ENCODE results near the gene MTCH2.
"Not testable (repeated sequence)": the region's sequence is repeated elsewhere in the genome, so short reads cannot be mapped to it uniquely, and the experiment has no call there.

MTCH2 gene

GRCh38 chr11:47642099-47642855, at the start of gene MTCH2:
MTCH2 (minus strand) TSS chr11:47642559; CDS start chr11:47642465, 94 bp downstream.
- DNase-seq (ENCODE audit: low read depth): peak; percentile 83

- no peak for DNase-seq (ENCODE audit: low read depth)
Observed at GRCh38 chr11:47691979-47692378, 49.6 kb upstream of the MTCH2 start.

- no peak for DNase-seq (ENCODE audit: low read depth)
Observed at GRCh38 chr11:47689480-47689879, 47.1 kb upstream of the MTCH2 start.

- DNase-seq (ENCODE audit: low read depth): no peak
Observed at GRCh38 chr11:47688991-47689390, 46.6 kb upstream of the MTCH2 start.

GRCh38 chr11:47688111-47688510, 45.8 kb upstream of the MTCH2 start:
- DNase-seq (ENCODE audit: low read depth): no peak

GRCh38 chr11:47686704-47687103, 44.3 kb upstream of the MTCH2 start:
- DNase-seq (ENCODE audit: low read depth): not testable (repeated sequence)

GRCh38 chr11:47686151-47686550, 43.8 kb upstream of the MTCH2 start:
- DNase-seq (ENCODE audit: low read depth): no peak

- DNase-seq (ENCODE audit: low read depth): no peak
Observed at GRCh38 chr11:47675851-47676250, 33.5 kb upstream of the MTCH2 start.

- no peak for DNase-seq (ENCODE audit: low read depth)
Observed at GRCh38 chr11:47672283-47672730, 29.9 kb upstream of the MTCH2 start.

- DNase-seq (ENCODE audit: low read depth): no peak
Observed at GRCh38 chr11:47669856-47670255, 27.5 kb upstream of the MTCH2 start.

- no peak for DNase-seq (ENCODE audit: low read depth)
Observed at GRCh38 chr11:47668665-47669064, 26.3 kb upstream of the MTCH2 start.

- no peak for DNase-seq (ENCODE audit: low read depth)
Observed at GRCh38 chr11:47667555-47667954, 25.2 kb upstream of the MTCH2 start.

- DNase-seq (ENCODE audit: low read depth): no peak
Observed at GRCh38 chr11:47667135-47667534, 24.8 kb upstream of the MTCH2 start.

GRCh38 chr11:47664936-47665335, 22.6 kb upstream of the MTCH2 start:
- DNase-seq (ENCODE audit: low read depth): not testable (repeated sequence)

GRCh38 chr11:47661245-47661644, 18.9 kb upstream of the MTCH2 start:
- no peak for DNase-seq (ENCODE audit: low read depth)

- no peak for DNase-seq (ENCODE audit: low read depth)
Observed at GRCh38 chr11:47659276-47659675, 16.9 kb upstream of the MTCH2 start.

GRCh38 chr11:47656260-47656885, 14.0 kb upstream of the MTCH2 start:
- DNase-seq (ENCODE audit: low read depth): no peak

GRCh38 chr11:47651818-47652469, 9.6 kb upstream of the MTCH2 start:
- DNase-seq (ENCODE audit: low read depth): no peak

- no peak for DNase-seq (ENCODE audit: low read depth)
Observed at GRCh38 chr11:47649276-47649675, 6.9 kb upstream of the MTCH2 start.

- no peak for DNase-seq (ENCODE audit: low read depth)
Observed at GRCh38 chr11:47646019-47646418, 3.7 kb upstream of the MTCH2 start.

- DNase-seq (ENCODE audit: low read depth): no peak
Observed at GRCh38 chr11:47645500-47645899, 3.1 kb upstream of the MTCH2 start.

GRCh38 chr11:47641600-47642098, 710 bp downstream of the MTCH2 start:
- no peak for DNase-seq (ENCODE audit: low read depth)

GRCh38 chr11:47640506-47640905, 1.9 kb downstream of the MTCH2 start:
- DNase-seq (ENCODE audit: low read depth): not testable (repeated sequence)
